ENCODE results near the gene INPP5D. TPM values are rescaled to one million over a fixed set of nuclear protein-coding genes. Genes with fewer than 3 reads are reported as not detected.

Gene INPP5D
- total RNA-seq, 4 donors from 2014 or later: 7.8 to 40.4 (median 26.1) TPM

GRCh38 chr2:233060501-233060979, 398 bp downstream of the INPP5D start:
- Histone ChIP-seq H3K27me3 (no peaks in the 10 kb centered on the region), H3K27ac (peak overlapping the region; percentile 71 to 85 (median 82)), H3K4me1 (peaks cover 0 to 37% (median 9%) of the 10 kb centered on the region in 4 donors), H3K4me3 (peak overlapping the region; percentile 18 to 56 (median 33)), H3K36me3 (no peaks in the 10 kb centered on the region), H3K9me3 (no peaks in the 10 kb centered on the region)
- intact Hi-C loops (cut with DNase I; ENCODE audit: low total_unique reads): no loop called here
- DNase-seq: no peak
- in situ Hi-C loops (cut with MboI; ENCODE audit: low pct_ligation_motif_present in 1 of 4, low pct_unique_long_range_greater_than_20kb in 1 of 4, low sequenced_read_pairs in 3 of 4): no loop called here
- WGBS, 2 donors (ENCODE audit: low coverage in 1 of 2): 76 to 90% methylated on average over 2 to 13 of the region's 13 CpGs
- TF ChIP-seq EP300 (IDR thresholded peaks at IDR 0.05; ENCODE audit: low read depth) (no peak), CTCF (IDR thresholded peaks at IDR 0.05) (no peak), POLR2A (IDR thresholded peaks at IDR 0.05) (no peak), POLR2AphosphoS5 (IDR thresholded peaks at IDR 0.05) (no peak)

- Histone ChIP-seq H3K4me3 (peak overlapping the region in 3 of 4 donors; percentile 29 to 56 (median 37)), H3K9me3 (no peaks in the 10 kb centered on the region), H3K27ac (peak overlapping the region; percentile 71 to 85 (median 82)), H3K4me1 (peaks cover 0 to 37% (median 9%) of the 10 kb centered on the region in 4 donors), H3K36me3 (no peaks in the 10 kb centered on the region), H3K27me3 (no peaks in the 10 kb centered on the region)
- intact Hi-C loops (cut with DNase I; ENCODE audit: low total_unique reads) (no loop called here), in situ Hi-C loops (cut with MboI; ENCODE audit: low pct_ligation_motif_present in 1 of 4, low pct_unique_long_range_greater_than_20kb in 1 of 4, low sequenced_read_pairs in 3 of 4) (no loop called here)
- 64% methylated on average over 10 of the region's 10 CpGs; no CpG with 5 or more reads in 1 of the 2 donors for WGBS, 2 donors (ENCODE audit: low coverage in 1 of 2)
- no peak for TF ChIP-seq CTCF (IDR thresholded peaks at IDR 0.05)
- TF ChIP-seq POLR2A (IDR thresholded peaks at IDR 0.05): peak; percentile 16
- no peak for TF ChIP-seq POLR2AphosphoS5 (IDR thresholded peaks at IDR 0.05)
- TF ChIP-seq EP300 (IDR thresholded peaks at IDR 0.05; ENCODE audit: low read depth): no peak
- DNase-seq: no peak
These were observed 943 bp downstream of the INPP5D start for GRCh38 chr2:233060980-233061590.

GRCh38 chr2:233061591-233062450, 1.7 kb downstream of the INPP5D start:
- in situ Hi-C loops (cut with MboI; ENCODE audit: low pct_ligation_motif_present in 1 of 4, low pct_unique_long_range_greater_than_20kb in 1 of 4, low sequenced_read_pairs in 3 of 4): no loop called here
- peaks cover 0 to 37% (median 9%) of the 10 kb centered on the region in 4 donors for H3K4me1 ChIP-seq

More at GRCh38 chr2:233061591-233062450, 1.7 kb downstream of the INPP5D start:
- WGBS, 2 donors (ENCODE audit: low coverage in 1 of 2): 36% methylated on average over 12 of the region's 12 CpGs; no CpG with 5 or more reads in 1 of the 2 donors
- no peaks in the 10 kb centered on the region for H3K36me3 ChIP-seq
- H3K27me3 ChIP-seq: no peaks in the 10 kb centered on the region
- intact Hi-C loops (cut with DNase I; ENCODE audit: low total_unique reads): no loop called here
- TF ChIP-seq POLR2AphosphoS5 (IDR thresholded peaks at IDR 0.05) (peak; percentile 14 to 45 (median 22)), POLR2A (IDR thresholded peaks at IDR 0.05) (no peak), EP300 (IDR thresholded peaks at IDR 0.05; ENCODE audit: low read depth) (no peak), CTCF (IDR thresholded peaks at IDR 0.05) (peak in 1 of 5 experiments; percentile 16)
- peak; percentile 65 for DNase-seq
- H3K9me3 ChIP-seq: no peaks in the 10 kb centered on the region
- peak overlapping the region in 3 of 4 donors; percentile 29 to 56 (median 37) for H3K4me3 ChIP-seq
- H3K27ac ChIP-seq: peak overlapping the region; percentile 71 to 85 (median 82)

Measured in transverse colon (tissue), 4 donors.